Activated B cell treated with CpG ODN at 0.5 μM for 24 hours (primary cell): ENCODE results near the gene DLEC1. TPM values are rescaled to one million over a fixed set of nuclear protein-coding genes. Genes with fewer than 3 reads are reported as not detected.

Experiments
- ATAC-seq: fragments of 200-7000 bp; cut with Tn5 transposase; one replicate; pipeline ENCODE4 v1.10.0; 2021; ENCODE audit warnings: low read depth, mild to moderate bottlenecking, moderate library complexity
- CTCF ChIA-PET: fragments of 350-600 bp; sonication (Branson Sonifier 250); formaldehyde crosslinking; loops from one replicate; lab custom pipeline; 2021; ENCODE audit warnings: antibody characterized with exemption; lab: Charles Lee
- POLR2A ChIA-PET: fragments of 350-600 bp; sonication (Branson Sonifier 250); formaldehyde crosslinking; loops from one replicate; lab custom pipeline; 2021; ENCODE audit warnings: antibody characterized with exemption; lab: Charles Lee
- DNase-seq: peaks from one replicate; pipeline ENCODE4 v3.0.0; 2022
- H3K27ac Mint-ChIP-seq: one replicate; pipeline ENCODE4 v1.8.0; 2020; ENCODE audit warnings: mixed read lengths
- H3K27me3 Mint-ChIP-seq: one replicate; pipeline ENCODE4 v1.8.0; 2021; ENCODE audit warnings: mixed read lengths
- H3K36me3 Mint-ChIP-seq: one replicate; pipeline ENCODE4 v1.8.0; 2021; ENCODE audit warnings: low read depth, mixed read lengths
- H3K4me1 Mint-ChIP-seq: one replicate; pipeline ENCODE4 v1.8.0; 2021; ENCODE audit warnings: mixed read lengths
- H3K4me3 Mint-ChIP-seq: one replicate; pipeline ENCODE4 v1.8.0; 2020; ENCODE audit warnings: mild to moderate bottlenecking, mixed read lengths
- H3K9me3 Mint-ChIP-seq: one replicate; pipeline ENCODE4 v1.8.0; 2020; ENCODE audit warnings: mixed read lengths
- intact Hi-C: fragments of 100-400 bp; cut with micrococcal nuclease; formaldehyde crosslinking; loops from one replicate; pipeline ENCODE4 v1.15.1; 2024
- total RNA-seq: library from RNA; stranded (reverse); gene quantifications from 2 replicates; pipeline ENCODE4 v1.2.3, GENCODE V29; 2022
- TF ChIP-seq, protein P1 (sequence below): fragments of 200-600 bp; IDR thresholded peaks from one replicate; pipeline ENCODE4 v1.8.0; 2022; ENCODE audit warnings: antibody characterized with exemption, mild to moderate bottlenecking

DLEC1 gene
- total RNA-seq, 1 donor from 2014 or later, result 0.11 TPM

DNA sequence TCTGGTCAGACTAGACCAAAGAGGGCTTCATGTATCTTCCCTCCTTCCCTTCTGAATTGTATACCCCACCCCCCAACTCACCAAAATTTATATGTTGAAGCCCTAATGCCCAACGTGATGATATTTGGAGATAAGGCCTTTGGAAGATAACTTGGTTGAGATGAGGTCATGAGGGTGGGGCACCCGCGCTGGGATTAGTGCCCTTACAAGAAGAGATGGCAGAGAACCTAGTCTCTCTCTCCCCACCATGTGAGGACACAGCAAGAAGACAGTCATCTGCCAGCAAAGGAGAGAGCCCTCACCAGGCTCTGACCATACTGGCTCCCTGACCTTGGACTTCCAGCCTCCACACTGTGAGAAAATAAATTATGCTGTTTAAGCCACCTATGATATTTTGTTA, 23.0 kb upstream of the DLEC1 start:
- peaks cover 21% of the 10 kb centered on the region for H3K36me3 Mint-ChIP-seq
- ATAC-seq (no peak), DNase-seq (no peak)
- POLR2A ChIA-PET, result no interaction called here
- H3K27me3 Mint-ChIP-seq, result no peaks in the 10 kb centered on the region
- TF ChIP-seq, protein P1, sequence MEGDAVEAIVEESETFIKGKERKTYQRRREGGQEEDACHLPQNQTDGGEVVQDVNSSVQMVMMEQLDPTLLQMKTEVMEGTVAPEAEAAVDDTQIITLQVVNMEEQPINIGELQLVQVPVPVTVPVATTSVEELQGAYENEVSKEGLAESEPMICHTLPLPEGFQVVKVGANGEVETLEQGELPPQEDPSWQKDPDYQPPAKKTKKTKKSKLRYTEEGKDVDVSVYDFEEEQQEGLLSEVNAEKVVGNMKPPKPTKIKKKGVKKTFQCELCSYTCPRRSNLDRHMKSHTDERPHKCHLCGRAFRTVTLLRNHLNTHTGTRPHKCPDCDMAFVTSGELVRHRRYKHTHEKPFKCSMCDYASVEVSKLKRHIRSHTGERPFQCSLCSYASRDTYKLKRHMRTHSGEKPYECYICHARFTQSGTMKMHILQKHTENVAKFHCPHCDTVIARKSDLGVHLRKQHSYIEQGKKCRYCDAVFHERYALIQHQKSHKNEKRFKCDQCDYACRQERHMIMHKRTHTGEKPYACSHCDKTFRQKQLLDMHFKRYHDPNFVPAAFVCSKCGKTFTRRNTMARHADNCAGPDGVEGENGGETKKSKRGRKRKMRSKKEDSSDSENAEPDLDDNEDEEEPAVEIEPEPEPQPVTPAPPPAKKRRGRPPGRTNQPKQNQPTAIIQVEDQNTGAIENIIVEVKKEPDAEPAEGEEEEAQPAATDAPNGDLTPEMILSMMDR, result no peak
- intact Hi-C loops, result no loop called here
- peaks cover 11% of the 10 kb centered on the region for H3K9me3 Mint-ChIP-seq
- CTCF ChIA-PET, result no interaction called here
- no peaks in the 10 kb centered on the region for H3K4me1 Mint-ChIP-seq
- no peak overlapping the region for H3K4me3 Mint-ChIP-seq
- no peak overlapping the region for H3K27ac Mint-ChIP-seq

GRCh38 chr3:38016410-38016809, 22.6 kb upstream of the DLEC1 start:
- H3K27me3 Mint-ChIP-seq, result no peaks in the 10 kb centered on the region
- ChIA-PET CTCF (no interaction called here), POLR2A (no interaction called here)
- H3K4me1 Mint-ChIP-seq, result no peaks in the 10 kb centered on the region
- H3K36me3 Mint-ChIP-seq, result peaks cover 21% of the 10 kb centered on the region
- H3K4me3 Mint-ChIP-seq, result no peak overlapping the region
- H3K27ac Mint-ChIP-seq, result no peak overlapping the region
- peaks cover 11% of the 10 kb centered on the region for H3K9me3 Mint-ChIP-seq
- intact Hi-C loops, result no loop called here
- DNase-seq (no peak), ATAC-seq (no peak)
- TF ChIP-seq, protein P1, result no peak

GRCh38 chr3:38016847-38017444, 22.1 kb upstream of the DLEC1 start:
- Mint-ChIP-seq H3K27me3 (no peaks in the 10 kb centered on the region), H3K27ac (no peak overlapping the region), H3K36me3 (peaks cover 21% of the 10 kb centered on the region), H3K9me3 (peaks cover 11% of the 10 kb centered on the region), H3K4me3 (no peak overlapping the region), H3K4me1 (no peaks in the 10 kb centered on the region)
- POLR2A ChIA-PET, result no interaction called here
- intact Hi-C loops, result no loop called here
- TF ChIP-seq, protein P1, result no peak
- no peak for ATAC-seq
- CTCF ChIA-PET, result no interaction called here
- no peak for DNase-seq

DNA sequence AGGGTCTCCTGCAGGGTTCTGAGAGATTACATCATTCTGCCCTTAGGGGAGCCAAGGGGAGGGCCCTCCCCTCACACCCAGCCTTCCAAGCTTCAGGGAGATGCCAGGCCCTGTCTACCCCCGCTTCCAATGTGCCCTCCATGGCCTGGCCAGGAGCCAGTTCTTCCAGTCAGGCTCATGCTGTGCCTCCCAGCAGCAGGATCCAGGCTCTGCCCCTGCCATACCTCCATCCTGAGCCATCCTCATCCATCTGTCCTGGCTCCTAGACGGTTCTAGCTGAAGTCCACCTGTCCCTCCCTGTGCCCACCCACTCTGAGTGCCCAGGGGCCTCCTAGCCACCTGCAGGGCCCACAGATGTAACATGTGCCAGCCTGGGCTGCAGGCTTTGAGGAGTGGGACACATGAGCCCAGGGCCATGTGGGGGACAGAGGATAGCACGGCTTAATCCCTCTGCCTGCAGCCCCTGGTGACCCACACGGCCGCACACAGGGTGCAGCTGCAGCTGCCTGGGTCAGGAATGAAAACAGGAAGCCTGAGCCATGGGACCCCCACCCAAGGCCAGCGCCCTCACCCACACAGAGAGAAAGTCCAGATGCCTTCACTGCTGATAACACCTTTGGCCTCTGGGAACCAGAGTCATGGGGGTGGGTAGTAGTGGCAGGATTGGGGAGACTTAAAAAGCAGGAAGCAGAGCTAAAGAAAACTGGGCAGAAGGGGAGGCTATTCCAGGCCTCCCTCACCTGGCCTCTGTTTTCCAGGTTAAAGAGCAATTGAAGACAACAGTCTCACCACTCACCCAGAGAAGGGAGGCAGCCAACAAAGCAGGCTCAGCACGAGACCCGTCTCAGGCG, 21.3 kb upstream of the DLEC1 start:
- H3K27ac Mint-ChIP-seq, result no peak overlapping the region
- no peak for ATAC-seq
- H3K36me3 Mint-ChIP-seq, result peaks cover 21% of the 10 kb centered on the region
- intact Hi-C loops, result no loop called here
- ChIA-PET POLR2A (no interaction called here), CTCF (no interaction called here)
- no peaks in the 10 kb centered on the region for H3K4me1 Mint-ChIP-seq
- H3K27me3 Mint-ChIP-seq, result no peaks in the 10 kb centered on the region
- no peak for DNase-seq
- H3K9me3 Mint-ChIP-seq, result peaks cover 11% of the 10 kb centered on the region
- no peak overlapping the region for H3K4me3 Mint-ChIP-seq
- TF ChIP-seq, protein P1, result no peak
